IPS-11a (cell line): ENCODE results near the gene SAG.

Experiments used
- H3K4me3 ChIP-seq: one replicate; pipeline ENCODE4 v1.5.1; 2013; ENCODE audit warnings: low read depth, low read length, control low read depth

SAG gene

GRCh38 chr2:233287871-233288270 is 19.7 kb upstream of the SAG start:
- no peak overlapping the region for H3K4me3 ChIP-seq

- no peak overlapping the region for H3K4me3 ChIP-seq
Observed at GRCh38 chr2:233288663-233289062, 19.0 kb upstream of the SAG start.

GRCh38 chr2:233289648-233290047 is 18.0 kb upstream of the SAG start:
- no peak overlapping the region for H3K4me3 ChIP-seq

- no peak overlapping the region for H3K4me3 ChIP-seq
Observed at GRCh38 chr2:233290051-233290845, 17.4 kb upstream of the SAG start.

- H3K4me3 ChIP-seq, result no peak overlapping the region
Observed at GRCh38 chr2:233295891-233296290, 11.7 kb upstream of the SAG start.

- no peak overlapping the region for H3K4me3 ChIP-seq
Observed at GRCh38 chr2:233297076-233297475, 10.5 kb upstream of the SAG start.

- no peak overlapping the region for H3K4me3 ChIP-seq
Observed at GRCh38 chr2:233300401-233300800, 7.2 kb upstream of the SAG start.

- H3K4me3 ChIP-seq, result no peak overlapping the region
Observed at GRCh38 chr2:233301248-233301647, 6.4 kb upstream of the SAG start.

GRCh38 chr2:233301811-233302210 is 5.8 kb upstream of the SAG start:
- H3K4me3 ChIP-seq, result no peak overlapping the region

- no peak overlapping the region for H3K4me3 ChIP-seq
Observed at GRCh38 chr2:233303252-233303651, 4.4 kb upstream of the SAG start.

GRCh38 chr2:233311241-233311926 is 3.8 kb downstream of the SAG start:
- H3K4me3 ChIP-seq, result no peak overlapping the region

- no peak overlapping the region for H3K4me3 ChIP-seq
Observed at GRCh38 chr2:233312874-233313273, 5.3 kb downstream of the SAG start.

- H3K4me3 ChIP-seq, result no peak overlapping the region
Observed at GRCh38 chr2:233314180-233314925, 6.7 kb downstream of the SAG start.

GRCh38 chr2:233317196-233317943 is 9.8 kb downstream of the SAG start:
- no peak overlapping the region for H3K4me3 ChIP-seq

- no peak overlapping the region for H3K4me3 ChIP-seq
Observed at GRCh38 chr2:233319256-233319655, 11.6 kb downstream of the SAG start.

GRCh38 chr2:233320470-233320869 is 12.9 kb downstream of the SAG start:
- no peak overlapping the region for H3K4me3 ChIP-seq

GRCh38 chr2:233321166-233321565 is 13.6 kb downstream of the SAG start:
- no peak overlapping the region for H3K4me3 ChIP-seq

GRCh38 chr2:233323851-233324250 is 16.2 kb downstream of the SAG start:
- H3K4me3 ChIP-seq, result no peak overlapping the region

GRCh38 chr2:233325256-233325655 is 17.6 kb downstream of the SAG start:
- no peak overlapping the region for H3K4me3 ChIP-seq

- H3K4me3 ChIP-seq, result no peak overlapping the region
Observed at GRCh38 chr2:233325814-233326213, 18.2 kb downstream of the SAG start.

- no peak overlapping the region for H3K4me3 ChIP-seq
Observed at GRCh38 chr2:233326500-233326899, 18.9 kb downstream of the SAG start.
